ENCODE data around the gene APBA2. TPM values are rescaled to one million over a fixed set of nuclear protein-coding genes. Genes with fewer than 3 reads are reported as not detected.
A peak's percentile ranks its signal among the peaks of the same experiment; 100 is the strongest.

Gene APBA2
- total RNA-seq, 1 experiment from 2014 or later: 11.2 TPM

GRCh38 chr15:29129926-29130325 is 244.2 kb downstream of the APBA2 start:
- peak; percentile 6 for DNase-seq (ENCODE audit: low spot score)
- no peak for ATAC-seq
- no peak overlapping the region for H3K27ac Mint-ChIP-seq
- no peaks in the 10 kb centered on the region; the same call in 1 of the 2 replicates for H3K27me3 Mint-ChIP-seq (ENCODE audit: low read depth)
- no peak overlapping the region for H3K4me3 Mint-ChIP-seq
- ChIA-PET POLR2A (no interaction called here), CTCF (interaction anchor here (1.5 to 4.6 kb wide), 4 partner anchors 11 to 40 kb away, joined by 5 to 53 read pairs (median 28); no protein-coding TSS in a partner anchor)
- no peaks in the 10 kb centered on the region for H3K9me3 Mint-ChIP-seq
- peaks cover 21% of the 10 kb centered on the region for H3K4me1 Mint-ChIP-seq
- TF ChIP-seq ZNF232 (CRISPR knock-in tag; IDR thresholded peaks at IDR 0.05) (no peak), ZSCAN18 (CRISPR knock-in tag; IDR thresholded peaks at IDR 0.05) (no peak), ATF1 (CRISPR knock-in tag; IDR thresholded peaks at IDR 0.05) (no peak)
- H3K36me3 Mint-ChIP-seq: no peaks in the 10 kb centered on the region

GRCh38 chr15:29130476-29130875 is 244.7 kb downstream of the APBA2 start:
- POLR2A ChIA-PET: no interaction called here

GRCh38 chr15:29130951-29131839 is 245.4 kb downstream of the APBA2 start:
- ATAC-seq (no peak), DNase-seq (ENCODE audit: low spot score) (no peak)
- ChIA-PET CTCF (interaction anchor here (1.1 to 4.6 kb wide), 4 partner anchors 9 to 41 kb away, joined by 4 to 53 read pairs (median 28); no protein-coding TSS in a partner anchor), POLR2A (no interaction called here)
- TF ChIP-seq CREM (CRISPR knock-in tag; IDR thresholded peaks at IDR 0.05) (no peak), TP53 (CRISPR knock-in tag; IDR thresholded peaks at IDR 0.05) (no peak), MXD4 (CRISPR knock-in tag; IDR thresholded peaks at IDR 0.05; ENCODE audit: borderline replicate concordance) (no peak), MLX (CRISPR knock-in tag; IDR thresholded peaks at IDR 0.05) (no peak), ATF6 (CRISPR knock-in tag; IDR thresholded peaks at IDR 0.05) (no peak), ETV6 (CRISPR knock-in tag; IDR thresholded peaks at IDR 0.05) (no peak), EMX1 (CRISPR knock-in tag; IDR thresholded peaks at IDR 0.05) (no peak), E2F1 (CRISPR knock-in tag; IDR thresholded peaks at IDR 0.05) (no peak), MAX (CRISPR knock-in tag; IDR thresholded peaks at IDR 0.05) (no peak), TEAD4 (CRISPR knock-in tag; IDR thresholded peaks at IDR 0.05) (no peak)
- H3K9me3 Mint-ChIP-seq: no peaks in the 10 kb centered on the region
- no peaks in the 10 kb centered on the region; the same call in 1 of the 2 replicates for H3K27me3 Mint-ChIP-seq (ENCODE audit: low read depth)
- H3K4me1 Mint-ChIP-seq: peaks cover 21% of the 10 kb centered on the region
- no peak overlapping the region; the same call in 1 of the 2 replicates for H3K27ac Mint-ChIP-seq
- H3K4me3 Mint-ChIP-seq: no peak overlapping the region
- H3K36me3 Mint-ChIP-seq: no peaks in the 10 kb centered on the region

More at GRCh38 chr15:29130476-29130875, 244.7 kb downstream of the APBA2 start:
- Mint-ChIP-seq H3K4me1 (peaks cover 21% of the 10 kb centered on the region), H3K27me3 (ENCODE audit: low read depth) (no peaks in the 10 kb centered on the region; the same call in 1 of the 2 replicates), H3K4me3 (no peak overlapping the region), H3K36me3 (no peaks in the 10 kb centered on the region), H3K27ac (no peak overlapping the region), H3K9me3 (no peaks in the 10 kb centered on the region)
- ATAC-seq (no peak), DNase-seq (ENCODE audit: low spot score) (peak; percentile 0)
- no peak for TF ChIP-seq MXD4 (CRISPR knock-in tag; IDR thresholded peaks at IDR 0.05; ENCODE audit: borderline replicate concordance)
- no peak for TF ChIP-seq CREM (CRISPR knock-in tag; IDR thresholded peaks at IDR 0.05)
- CTCF ChIA-PET: interaction anchor here (1.1 to 4.6 kb wide), 4 partner anchors 10 to 40 kb away, joined by 4 to 53 read pairs (median 28); no protein-coding TSS in a partner anchor
